Measurements from ENCODE around the gene FN3KRP.

The FN3KRP gene

DNA sequence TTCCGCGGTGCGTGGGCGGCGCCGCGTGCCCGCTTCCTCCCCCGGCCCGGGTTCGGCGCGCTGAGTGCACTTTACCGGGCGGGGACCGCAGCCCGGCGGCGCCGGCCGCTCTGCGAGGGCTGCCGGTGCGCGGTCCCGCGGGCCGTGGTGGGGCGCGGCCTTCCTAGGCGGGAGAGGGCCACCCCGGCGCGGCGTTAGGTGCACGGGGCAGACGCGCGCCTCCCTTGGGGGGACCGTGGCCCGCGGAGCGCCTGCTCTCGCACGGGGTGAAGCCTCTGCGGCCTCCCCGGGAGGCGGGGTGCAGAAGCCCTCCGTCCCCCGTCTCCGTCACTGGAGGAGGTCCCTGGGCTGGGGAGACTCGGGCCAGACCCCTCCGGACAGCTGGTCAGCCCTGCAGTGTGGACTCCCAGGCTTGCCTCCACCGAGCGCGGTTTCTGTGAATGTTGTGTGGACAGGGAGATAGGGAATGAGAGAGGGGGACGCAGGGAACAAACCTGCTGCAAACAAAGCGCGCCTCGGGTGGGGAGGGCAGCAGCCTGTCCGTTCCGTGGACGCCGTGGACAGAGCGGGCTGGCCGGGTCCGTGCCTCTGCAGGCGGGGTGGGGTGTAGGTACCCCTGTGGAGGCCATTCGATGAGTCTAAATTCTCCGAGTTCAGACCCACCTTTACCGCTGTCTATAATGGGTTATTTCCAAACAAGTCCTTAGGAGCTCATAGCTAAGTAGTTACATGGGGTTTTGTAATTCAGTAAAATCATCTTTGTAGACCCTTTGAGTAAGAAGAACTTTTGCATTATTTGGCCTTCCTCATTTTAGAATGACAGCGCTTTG is 36.1 kb downstream of the FN3KRP start:
- peak overlapping the region; percentile 79 for H3K27ac ChIP-seq
- TF ChIP-seq CTCF (conservative IDR thresholded peaks at IDR 0.05), result no peak
- TF ChIP-seq ZFX (IDR thresholded peaks at IDR 0.05), result peak; percentile 81

DNA sequence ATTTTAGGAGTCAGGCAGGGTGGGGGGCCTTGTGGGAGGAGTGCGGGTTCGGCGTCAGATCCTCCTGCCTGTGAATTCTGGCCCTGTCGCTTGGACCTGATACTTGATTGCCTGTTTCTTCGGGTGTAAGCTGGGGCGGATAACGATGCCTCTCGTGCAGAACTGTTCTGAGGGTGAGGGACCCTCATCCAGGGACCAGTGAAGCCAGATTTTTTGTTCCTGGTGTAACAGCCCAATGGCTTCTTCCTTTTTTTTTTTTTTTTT is 36.6 kb downstream of the FN3KRP start:
- H3K27ac ChIP-seq, result peak overlapping the region; percentile 79; the same call in 1 of the 2 replicates
- TF ChIP-seq CTCF (conservative IDR thresholded peaks at IDR 0.05) (no peak), ZFX (IDR thresholded peaks at IDR 0.05) (no peak)

DNA sequence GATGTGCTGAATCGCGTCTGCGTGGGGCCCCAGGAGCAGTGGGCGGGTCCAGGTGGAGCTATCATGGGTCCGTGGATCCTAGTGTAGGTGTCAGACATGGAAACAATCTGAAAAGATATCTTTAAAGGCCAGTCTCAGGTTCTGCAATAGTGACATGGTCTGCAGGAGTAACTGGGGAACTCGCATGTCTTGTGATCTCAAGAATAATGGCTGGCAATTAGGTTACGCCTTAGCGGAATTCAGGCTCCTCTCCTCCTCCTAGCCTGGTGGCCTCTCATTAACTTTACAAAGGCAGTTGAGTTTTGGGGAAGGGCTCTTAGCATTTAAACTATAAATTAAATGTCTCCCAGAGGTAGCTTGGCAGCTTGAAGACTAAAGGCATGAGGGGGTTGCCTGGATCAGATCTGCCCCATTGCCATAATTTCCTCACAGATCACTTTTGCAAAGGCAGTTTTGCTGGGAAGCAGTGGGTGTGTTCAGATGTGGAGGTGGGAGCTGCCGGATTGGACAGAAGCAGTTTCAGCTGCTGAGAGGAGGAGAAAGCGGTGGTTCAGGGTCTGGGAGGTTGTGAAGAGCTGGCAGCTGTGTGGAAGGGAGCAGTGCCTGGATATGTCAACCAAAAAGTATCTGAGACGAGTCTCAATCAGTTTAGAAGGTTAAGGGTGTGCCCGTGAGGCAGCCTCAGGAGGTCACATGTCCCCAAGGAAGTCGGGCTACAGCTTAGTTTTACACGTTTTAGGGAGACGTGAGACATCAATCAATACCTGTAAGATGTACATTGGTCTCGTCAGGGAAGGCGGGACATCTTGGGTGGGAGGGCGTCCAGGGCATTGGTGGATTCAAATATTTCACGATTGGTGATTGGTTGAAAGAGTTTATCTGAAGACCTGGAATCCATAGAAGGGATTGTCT is 38.0 kb downstream of the FN3KRP start:
- TF ChIP-seq ZFX (IDR thresholded peaks at IDR 0.05) (no peak), CTCF (conservative IDR thresholded peaks at IDR 0.05) (no peak)
- H3K27ac ChIP-seq, result no peak overlapping the region

- no peak for TF ChIP-seq CTCF (conservative IDR thresholded peaks at IDR 0.05)
- TF ChIP-seq ZFX (IDR thresholded peaks at IDR 0.05), result no peak
- H3K27ac ChIP-seq, result 0 out of 2 replicates have a peak overlapping the region, but pooled peaks have one; percentile 9
These were observed 39.7 kb downstream of the FN3KRP start for GRCh38 chr17:82756166-82756565.

DNA sequence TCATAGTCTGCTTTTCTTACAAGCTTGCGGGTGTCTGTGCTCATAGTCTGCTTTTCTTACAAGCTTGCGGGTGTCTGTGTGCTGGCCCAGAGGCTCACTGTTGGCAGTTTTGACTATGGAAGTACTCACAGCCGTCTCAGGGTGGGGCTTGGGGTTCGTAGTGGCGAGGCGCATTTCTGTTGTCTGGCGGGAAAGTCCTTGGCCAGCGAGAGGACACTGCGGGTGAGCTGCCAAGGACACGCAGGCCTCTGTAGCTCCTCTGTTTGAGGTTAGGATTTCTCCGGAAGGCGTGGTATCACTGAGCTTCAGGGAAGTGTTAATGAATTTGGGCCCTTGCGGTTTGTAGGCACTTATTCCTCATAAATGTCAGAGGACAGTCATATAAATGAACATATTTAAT is 48.9 kb downstream of the FN3KRP start:
- H3K27ac ChIP-seq, result no peak overlapping the region
- TF ChIP-seq CTCF (conservative IDR thresholded peaks at IDR 0.05) (no peak), ZFX (IDR thresholded peaks at IDR 0.05) (no peak)

DNA sequence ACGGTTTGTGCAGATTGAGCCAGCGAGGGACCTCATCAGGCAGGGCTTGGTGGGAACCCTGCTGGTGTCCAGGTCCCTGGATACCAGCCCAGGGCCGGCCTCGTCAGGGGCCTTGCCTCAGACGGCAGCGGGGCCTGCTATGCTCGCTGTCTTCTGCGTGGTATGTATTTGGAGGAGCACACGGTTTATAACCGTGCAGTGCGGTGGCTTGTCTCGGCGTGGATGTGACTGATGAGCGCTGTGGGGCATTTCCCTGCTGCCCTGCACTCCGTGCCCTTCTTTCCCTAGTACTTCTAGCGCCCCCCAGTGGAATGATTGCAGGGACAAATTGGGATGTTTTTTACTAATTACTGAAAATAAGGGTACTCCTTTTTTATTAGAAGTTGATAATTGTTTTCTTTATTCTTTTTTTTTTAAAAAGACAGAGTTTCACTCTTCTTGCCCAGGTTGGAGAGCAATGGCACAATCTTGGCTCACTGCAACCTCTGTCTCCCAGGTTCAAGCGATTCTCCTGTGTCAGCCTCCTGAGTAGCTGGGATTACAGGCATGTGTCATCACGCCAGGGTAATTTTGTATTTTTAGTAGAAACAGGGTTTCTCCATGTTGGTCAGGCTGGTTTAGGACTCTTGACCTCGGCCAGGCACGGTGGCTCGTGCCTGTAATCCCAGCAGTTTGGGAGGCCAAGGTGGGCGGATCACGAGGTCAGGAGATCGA is 50.7 kb downstream of the FN3KRP start:
- no peak for TF ChIP-seq ZFX (IDR thresholded peaks at IDR 0.05)
- peak; percentile 86 for TF ChIP-seq CTCF (conservative IDR thresholded peaks at IDR 0.05)
- no peak overlapping the region for H3K27ac ChIP-seq

Data from C4-2B (cell line).